Sigmoid colon (tissue), 7 donors: Measurements from ENCODE around the gene SNX12. TPM values are rescaled to one million over a fixed set of nuclear protein-coding genes. Genes with fewer than 3 reads are reported as not detected.

Experiments used
- DNase-seq: peaks from one replicate; pipeline ENCODE4 v3.0.0-alpha.2; 2019
- H3K27ac ChIP-seq, 4 donors: fragments of 200-600 bp; sonication (generic); one replicate each; pipeline ENCODE4 v1.5.1; 2016 to 2019; ENCODE audit warnings: mild to moderate bottlenecking in 1 of 4
- H3K27me3 ChIP-seq, 3 donors: fragments of 200-600 bp; sonication (generic); one replicate each; pipeline ENCODE4 v1.5.1; 2019; ENCODE audit warnings: mild to moderate bottlenecking in 1 of 3
- H3K36me3 ChIP-seq, 4 donors: fragments of 200-600 bp; sonication (generic); one replicate each; pipeline ENCODE4 v1.5.1; 2016 to 2019
- H3K4me1 ChIP-seq, 4 donors: fragments of 200-600 bp; sonication (generic); one replicate each; pipeline ENCODE4 v1.5.1; 2017 to 2019
- H3K4me3 ChIP-seq, 4 donors: fragments of 200-600 bp; sonication (generic); one replicate each; pipeline ENCODE4 v1.5.1; 2017 to 2019; ENCODE audit warnings: mild to moderate bottlenecking in 2 of 4, moderate library complexity in 1 of 4
- H3K9me3 ChIP-seq, 4 donors: fragments of 200-600 bp in 3 of 4; sonication (generic) in 3 of 4; one replicate each; pipeline versions ENCODE4 v1.5.1 to v1.6.1; 2013 to 2019
- CTCF ChIP-seq, 4 experiments: fragments of 450-650 bp in 3 of 4; fragments of 200-600 bp in 1 of 4; IDR thresholded peaks; one replicate each; pipeline ENCODE4 v1.5.1; 2016 to 2019; ENCODE audit warnings: antibody characterized with exemption in 4 of 4, mild to moderate bottlenecking in 3 of 4, moderate library complexity in 2 of 4
- EP300 ChIP-seq, 4 donors: sonication (generic); formaldehyde crosslinking; IDR thresholded peaks; one replicate each; pipeline ENCODE4 v1.6.1; 2017; ENCODE audit warnings: antibody characterized with exemption in 4 of 4
- POLR2A ChIP-seq, 2 donors: fragments of 450-650 bp; IDR thresholded peaks; one replicate each; pipeline ENCODE4 v1.6.1; 2016; ENCODE audit warnings: antibody characterized with exemption in 2 of 2, mild to moderate bottlenecking in 2 of 2, moderate library complexity in 2 of 2
- POLR2AphosphoS5 ChIP-seq, 4 donors: sonication (generic); formaldehyde crosslinking; IDR thresholded peaks; one replicate each; pipeline ENCODE4 v1.6.1; 2017; ENCODE audit warnings: antibody characterized with exemption in 4 of 4
- WGBS, 2 donors: extraction: QIAGEN DNeasy Blood & Tissue Kit; methylation state at CpG; one replicate each; pipeline ENCODE4 v1.1.7; 2013; 5-methylcytosine and 5-hydroxymethylcytosine counted together
- intact Hi-C: fragments of 100-400 bp; cut with DNase I; formaldehyde crosslinking; loops from one replicate; pipeline ENCODE4 v1.15.1; 2023
- polyA plus RNA-seq, 3 donors: library from polyadenylated mRNA; stranded (reverse); fragments of 200-250 nt; gene quantifications; one replicate each; pipeline ENCODE4 v1.2.3, GENCODE V29; 2013
- total RNA-seq, 4 donors: library from RNA; depleted of rRNA; stranded (reverse); fragments of >200 nt; gene quantifications; one replicate each; pipeline ENCODE4 v1.1.0, GENCODE V29; 2016
- donor health status: healthy with polysubstance abuse.
- donor health status: Bipolar disorder and iron deficiency.
- donor health status: healthy.

Gene SNX12
- total and polyA plus RNA-seq, 7 donors = 27.6 to 66.1 (median 40.6) TPM

GRCh38 chrX:71081330-71082123 lies 13.4 kb upstream of the SNX12 start:
- Histone ChIP-seq H3K27me3 (no peaks in the 10 kb centered on the region), H3K4me1 (no peaks in the 10 kb centered on the region), H3K36me3 (no peaks in the 10 kb centered on the region), H3K27ac (no peak overlapping the region), H3K4me3 (no peak overlapping the region), H3K9me3 (no peaks in the 10 kb centered on the region)
- TF ChIP-seq EP300 (IDR thresholded peaks at IDR 0.05) (no peak), POLR2AphosphoS5 (IDR thresholded peaks at IDR 0.05) (no peak), POLR2A (IDR thresholded peaks at IDR 0.05) (no peak), CTCF (IDR thresholded peaks at IDR 0.05) (no peak)
- DNase-seq = no peak
- intact Hi-C loops = no loop called here
- WGBS, 2 donors = 40 to 63% methylated on average over 3 of the region's 3 CpGs

GRCh38 chrX:71070531-71070930 lies 2.4 kb upstream of the SNX12 start:
- 70 to 83% methylated on average over 5 of the region's 5 CpGs for WGBS, 2 donors
- no peak overlapping the region for H3K4me3 ChIP-seq
- no peaks in the 10 kb centered on the region for H3K36me3 ChIP-seq
- no peaks in the 10 kb centered on the region for H3K9me3 ChIP-seq
- H3K4me1 ChIP-seq = peaks cover 0 to 6% (median 0%) of the 10 kb centered on the region in 4 donors
- TF ChIP-seq POLR2A (IDR thresholded peaks at IDR 0.05) = no peak
- TF ChIP-seq EP300 (IDR thresholded peaks at IDR 0.05) = no peak
- no peak for TF ChIP-seq POLR2AphosphoS5 (IDR thresholded peaks at IDR 0.05)
- no peak for TF ChIP-seq CTCF (IDR thresholded peaks at IDR 0.05)
- H3K27me3 ChIP-seq = no peaks in the 10 kb centered on the region
- no peak overlapping the region for H3K27ac ChIP-seq
- intact Hi-C loops = no loop called here
- no peak for DNase-seq

GRCh38 chrX:71067712-71068043 lies 456 bp downstream of the SNX12 start:
- WGBS, 2 donors = 0% methylated on average over 10 of the region's 10 CpGs
- intact Hi-C loops = loop anchor here (5.0 to 10.0 kb wide), 2 partner anchors 115 to 613 kb away; no protein-coding TSS in a partner anchor
- Histone ChIP-seq H3K4me1 (peaks cover 0 to 6% (median 0%) of the 10 kb centered on the region in 4 donors), H3K27ac (peak overlapping the region; percentile 83 to 85 (median 84)), H3K9me3 (no peaks in the 10 kb centered on the region), H3K4me3 (peak overlapping the region; percentile 55 to 59 (median 59)), H3K36me3 (no peaks in the 10 kb centered on the region), H3K27me3 (no peaks in the 10 kb centered on the region)
- no peak for TF ChIP-seq EP300 (IDR thresholded peaks at IDR 0.05)
- TF ChIP-seq POLR2AphosphoS5 (IDR thresholded peaks at IDR 0.05) = no peak
- TF ChIP-seq CTCF (IDR thresholded peaks at IDR 0.05) = no peak
- TF ChIP-seq POLR2A (IDR thresholded peaks at IDR 0.05) = no peak
- DNase-seq = no peak

GRCh38 chrX:71067089-71067488 lies 1.0 kb downstream of the SNX12 start:
- H3K4me3 ChIP-seq = peak overlapping the region; percentile 55 to 59 (median 59)
- H3K36me3 ChIP-seq = peaks cover 0 to under 1% (median 0%) of the 10 kb centered on the region in 4 donors
- TF ChIP-seq POLR2AphosphoS5 (IDR thresholded peaks at IDR 0.05) (no peak), CTCF (IDR thresholded peaks at IDR 0.05) (no peak), POLR2A (IDR thresholded peaks at IDR 0.05) (no peak), EP300 (IDR thresholded peaks at IDR 0.05) (no peak)
- no peaks in the 10 kb centered on the region for H3K27me3 ChIP-seq
- intact Hi-C loops = loop anchor here (5.0 to 10.0 kb wide), 2 partner anchors 115 to 612 kb away; no protein-coding TSS in a partner anchor
- H3K9me3 ChIP-seq = no peaks in the 10 kb centered on the region
- H3K4me1 ChIP-seq = peaks cover 0 to 6% (median 0%) of the 10 kb centered on the region in 4 donors
- DNase-seq = no peak
- H3K27ac ChIP-seq = peak overlapping the region; percentile 83 to 85 (median 84)
- 6 to 20% methylated on average over 2 of the region's 2 CpGs for WGBS, 2 donors
